Measurements from ENCODE around the gene MT1X. TPM values are rescaled to one million over a fixed set of nuclear protein-coding genes. Genes with fewer than 3 reads are reported as not detected.
"Not testable (repeated sequence)": the region's sequence is repeated elsewhere in the genome, so short reads cannot be mapped to it uniquely, and the experiment has no call there.

The MT1X gene
- total RNA-seq, 1 experiment from 2014 or later: 49.3 TPM

- Histone ChIP-seq H3K9me3 (replicated peaks) (no peaks in the 10 kb centered on the region), H3K4me1 (replicated peaks) (no peaks in the 10 kb centered on the region), H3K27me3 (replicated peaks) (no peaks in the 10 kb centered on the region), H3K27ac (no peak overlapping the region), H3K4me3 (no peak overlapping the region), H3K36me3 (no peaks in the 10 kb centered on the region)
- DNase-seq (ENCODE audit: low read depth in 1 of 2, low spot score in 2 of 2): no peak
These were observed 15.3 kb downstream of the MT1X start for GRCh38 chr16:56697456-56698155.

GRCh38 chr16:56700195-56700594, 17.9 kb downstream of the MT1X start:
- no peaks in the 10 kb centered on the region for H3K9me3 ChIP-seq (replicated peaks)
- no peaks in the 10 kb centered on the region for H3K4me1 ChIP-seq (replicated peaks)
- no peak overlapping the region for H3K4me3 ChIP-seq
- H3K27ac ChIP-seq: no peak overlapping the region
- DNase-seq (ENCODE audit: low read depth in 1 of 2, low spot score in 2 of 2): no peak
- no peaks in the 10 kb centered on the region for H3K36me3 ChIP-seq
- H3K27me3 ChIP-seq (replicated peaks): no peaks in the 10 kb centered on the region

GRCh38 chr16:56700631-56701030, 18.4 kb downstream of the MT1X start:
- no peaks in the 10 kb centered on the region for H3K9me3 ChIP-seq (replicated peaks)
- H3K27ac ChIP-seq: no peak overlapping the region
- no peak overlapping the region for H3K4me3 ChIP-seq
- DNase-seq (ENCODE audit: low read depth in 1 of 2, low spot score in 2 of 2): no peak
- no peaks in the 10 kb centered on the region for H3K36me3 ChIP-seq
- H3K27me3 ChIP-seq (replicated peaks): no peaks in the 10 kb centered on the region
- H3K4me1 ChIP-seq (replicated peaks): no peaks in the 10 kb centered on the region

GRCh38 chr16:56701534-56701933, 19.3 kb downstream of the MT1X start:
- no peaks in the 10 kb centered on the region for H3K4me1 ChIP-seq (replicated peaks)
- no peaks in the 10 kb centered on the region for H3K36me3 ChIP-seq
- H3K27ac ChIP-seq: no peak overlapping the region
- no peak overlapping the region for H3K4me3 ChIP-seq
- no peaks in the 10 kb centered on the region for H3K9me3 ChIP-seq (replicated peaks)
- no peaks in the 10 kb centered on the region for H3K27me3 ChIP-seq (replicated peaks)
- no peak for DNase-seq (ENCODE audit: low read depth in 1 of 2, low spot score in 2 of 2)

- no peaks in the 10 kb centered on the region for H3K4me1 ChIP-seq (replicated peaks)
These were observed 20.6 kb downstream of the MT1X start for GRCh38 chr16:56702836-56703235.

GRCh38 chr16:56708525-56709442, 26.5 kb downstream of the MT1X start:
- Histone ChIP-seq H3K36me3 (no peaks in the 10 kb centered on the region), H3K4me1 (replicated peaks) (peaks cover 3% of the 10 kb centered on the region; the same call in 1 of the 2 replicates), H3K27me3 (replicated peaks) (0 out of 2 replicates have a peak, but pooled peaks cover 2% of the 10 kb centered on the region), H3K4me3 (no peak overlapping the region), H3K9me3 (replicated peaks) (no peaks in the 10 kb centered on the region), H3K27ac (no peak overlapping the region)
- no peak for DNase-seq (ENCODE audit: low read depth in 1 of 2, low spot score in 2 of 2)

More at GRCh38 chr16:56702836-56703235, 20.6 kb downstream of the MT1X start:
- Histone ChIP-seq H3K9me3 (replicated peaks) (no peaks in the 10 kb centered on the region), H3K27me3 (replicated peaks) (0 out of 2 replicates have a peak, but pooled peaks cover 2% of the 10 kb centered on the region), H3K36me3 (no peaks in the 10 kb centered on the region), H3K27ac (no peak overlapping the region), H3K4me3 (no peak overlapping the region)
- no peak for DNase-seq (ENCODE audit: low read depth in 1 of 2, low spot score in 2 of 2)

GRCh38 chr16:56709443-56710040, 27.3 kb downstream of the MT1X start:
- H3K27me3 ChIP-seq (replicated peaks): 0 out of 2 replicates have a peak, but pooled peaks cover 2% of the 10 kb centered on the region
- H3K36me3 ChIP-seq: no peaks in the 10 kb centered on the region
- no peak for DNase-seq (ENCODE audit: low read depth in 1 of 2, low spot score in 2 of 2)
- no peak overlapping the region for H3K4me3 ChIP-seq
- H3K4me1 ChIP-seq (replicated peaks): peaks cover 3% of the 10 kb centered on the region; the same call in 1 of the 2 replicates
- no peak overlapping the region for H3K27ac ChIP-seq
- H3K9me3 ChIP-seq (replicated peaks): no peaks in the 10 kb centered on the region

- Histone ChIP-seq H3K4me3 (no peak overlapping the region), H3K4me1 (replicated peaks) (peaks cover 3% of the 10 kb centered on the region; the same call in 1 of the 2 replicates), H3K27ac (no peak overlapping the region), H3K36me3 (no peaks in the 10 kb centered on the region), H3K9me3 (replicated peaks) (no peaks in the 10 kb centered on the region), H3K27me3 (replicated peaks) (0 out of 2 replicates have a peak, but pooled peaks cover 2% of the 10 kb centered on the region)
- no peak for DNase-seq (ENCODE audit: low read depth in 1 of 2, low spot score in 2 of 2)
These were observed 28.0 kb downstream of the MT1X start for GRCh38 chr16:56710181-56710737.

- no peak overlapping the region for H3K27ac ChIP-seq
- 0 out of 2 replicates have a peak, but pooled peaks cover 2% of the 10 kb centered on the region for H3K27me3 ChIP-seq (replicated peaks)
- H3K36me3 ChIP-seq: no peaks in the 10 kb centered on the region
- DNase-seq (ENCODE audit: low read depth in 1 of 2, low spot score in 2 of 2): no peak
- no peaks in the 10 kb centered on the region for H3K9me3 ChIP-seq (replicated peaks)
- H3K4me3 ChIP-seq: no peak overlapping the region
- H3K4me1 ChIP-seq (replicated peaks): peaks cover 3% of the 10 kb centered on the region; the same call in 1 of the 2 replicates
These were observed 29.6 kb downstream of the MT1X start for GRCh38 chr16:56711862-56712261.

GRCh38 chr16:56713794-56714193, 31.5 kb downstream of the MT1X start:
- Histone ChIP-seq H3K36me3 (no peaks in the 10 kb centered on the region), H3K27ac (no peak overlapping the region), H3K27me3 (replicated peaks) (no peaks in the 10 kb centered on the region), H3K4me3 (no peak overlapping the region), H3K9me3 (replicated peaks) (no peaks in the 10 kb centered on the region), H3K4me1 (replicated peaks) (peaks cover 3% of the 10 kb centered on the region; the same call in 1 of the 2 replicates)
- no peak for DNase-seq (ENCODE audit: low read depth in 1 of 2, low spot score in 2 of 2)

GRCh38 chr16:56715126-56715525, 32.9 kb downstream of the MT1X start:
- Histone ChIP-seq H3K9me3 (replicated peaks) (no peaks in the 10 kb centered on the region), H3K36me3 (no peaks in the 10 kb centered on the region), H3K27me3 (replicated peaks) (no peaks in the 10 kb centered on the region), H3K4me3 (no peak overlapping the region), H3K27ac (no peak overlapping the region), H3K4me1 (replicated peaks) (peaks cover 3% of the 10 kb centered on the region; the same call in 1 of the 2 replicates)
- DNase-seq (ENCODE audit: low read depth in 1 of 2, low spot score in 2 of 2): no peak

- Histone ChIP-seq H3K9me3 (replicated peaks) (no peaks in the 10 kb centered on the region), H3K4me1 (replicated peaks) (peaks cover 2% of the 10 kb centered on the region; the same call in 1 of the 2 replicates), H3K4me3 (no peak overlapping the region), H3K27ac (no peak overlapping the region), H3K36me3 (no peaks in the 10 kb centered on the region), H3K27me3 (replicated peaks) (no peaks in the 10 kb centered on the region)
- DNase-seq (ENCODE audit: low read depth in 1 of 2, low spot score in 2 of 2): no peak
These were observed 34.5 kb downstream of the MT1X start for GRCh38 chr16:56716761-56717160.

GRCh38 chr16:56717532-56717931, 35.3 kb downstream of the MT1X start:
- H3K27me3 ChIP-seq (replicated peaks); H3K4me3 ChIP-seq; H3K4me1 ChIP-seq (replicated peaks); H3K27ac ChIP-seq; DNase-seq (ENCODE audit: low read depth in 1 of 2, low spot score in 2 of 2); H3K36me3 ChIP-seq; H3K9me3 ChIP-seq (replicated peaks): not testable (repeated sequence)

Data from SJSA1 (cell line).